K562 (cell line): ENCODE results near the gene PRDX1. TPM values are rescaled to one million over a fixed set of nuclear protein-coding genes. Genes with fewer than 3 reads are reported as not detected.

Experiments used
- ATAC-seq: fragments of 200-7000 bp; cut with Tn5 transposase; 3 replicates; pipeline ENCODE4 v1.9.1; 2020; ENCODE audit warnings: moderate library complexity
- BruUV-seq: library from RNA; stranded (reverse); fragments of 400-500 nt; replicated peaks from 2 replicates; lab custom pipeline; 2021; lab: Mats Ljungman, UMichigan
- CTCF ChIA-PET: fragments of 300-600 bp; formaldehyde crosslinking; extraction: SDS; loops from one replicate; lab custom pipeline; 2021; ENCODE audit warnings: low intra/inter-chr PET ratio; lab: Yijun Ruan, JAX
- POLR2A ChIA-PET: fragments of 300-600, 350-650 bp; sonication (Branson Sonifier 250); formaldehyde crosslinking; extraction: SDS; loops from one replicate; lab custom pipeline; 2021; ENCODE audit warnings: antibody characterized with exemption, inconsistent platforms; lab: Yijun Ruan, JAX
- DNase-seq, 4 experiments: peaks; one replicate each; pipeline versions ENCODE4 v3.0.0 to v3.0.0-alpha.2; 2011 to 2018; ENCODE audit warnings: low spot score in 3 of 4, mixed read lengths in 3 of 4; ENCODE audit errors: extremely low read depth in 1 of 4
- FAIRE-seq: peaks from 2 replicates; lab custom pipeline; 2011; peaks lifted over from hg19 to GRCh38; lab: Jason Lieb, UNC
- H2AFZ ChIP-seq: 2 replicates; pipeline ENCODE4 v1.6.0; 2011; ENCODE audit warnings: low read depth, low read length, control low read depth, inconsistent platforms
- H3K27ac ChIP-seq: fragments of 200-600 bp; 3 replicates; pipeline ENCODE4 v1.8.0; 2011; ENCODE audit warnings: low read depth, mild to moderate bottlenecking, control low read depth, inconsistent platforms, low read length, moderate library complexity, mixed read lengths; ENCODE audit errors: extremely low read depth
- H3K27me3 ChIP-seq, 2 experiments: fragments of 300-600 bp in 1 of 2; 2 replicates in 1 of 2; 3 replicates in 1 of 2; pipeline versions ENCODE4 v1.6.0 to v1.8.0; 2011; ENCODE audit warnings: inconsistent platforms in 2 of 2, low read length in 2 of 2, mild to moderate bottlenecking in 1 of 2, mixed read lengths in 1 of 2, moderate library complexity in 1 of 2; ENCODE audit not compliant: control insufficient read depth in 2 of 2, insufficient read depth in 2 of 2
- H3K36me3 ChIP-seq: fragments of 300-600 bp; 3 replicates; pipeline ENCODE4 v1.8.0; 2011; ENCODE audit warnings: mild to moderate bottlenecking, low read length, inconsistent platforms; ENCODE audit not compliant: control insufficient read depth, insufficient read depth
- H3K4me1 ChIP-seq, 2 experiments: fragments of 200-600 bp in 1 of 2; replicated peaks in 1 of 2; 2 replicates in 1 of 2; 3 replicates in 1 of 2; pipeline versions ENCODE4 v1.5.1 to v1.8.0; 2011; ENCODE audit warnings: inconsistent platforms in 2 of 2, low read length in 2 of 2, mild to moderate bottlenecking in 1 of 2, mixed read lengths in 1 of 2, moderate library complexity in 1 of 2; ENCODE audit not compliant: control insufficient read depth in 2 of 2, insufficient read depth in 2 of 2
- H3K4me2 ChIP-seq: 2 replicates; pipeline ENCODE4 v1.6.1; 2011; ENCODE audit warnings: low read length, control low read depth, inconsistent platforms, mixed read lengths; ENCODE audit not compliant: insufficient read depth
- H3K4me3 ChIP-seq: fragments of 200-600 bp; sonication (generic), shearing (Covaris generic); 2 replicates; pipeline ENCODE4 v1.5.1; 2016; ENCODE audit warnings: control low read depth, inconsistent platforms
- H3K79me2 ChIP-seq: fragments of 200-600 bp; 3 replicates; pipeline ENCODE4 v1.8.0; 2011; ENCODE audit warnings: low read length, inconsistent platforms; ENCODE audit not compliant: control insufficient read depth, insufficient read depth
- H3K9ac ChIP-seq, 2 experiments: 2 replicates each; pipeline versions ENCODE4 v1.6.0 to v1.6.1; 2011; ENCODE audit warnings: low read depth in 2 of 2, low read length in 2 of 2, control low read depth in 1 of 2, inconsistent platforms in 1 of 2, mild to moderate bottlenecking in 1 of 2, mixed read lengths in 1 of 2; ENCODE audit not compliant: insufficient read depth in 1 of 2
- H3K9me1 ChIP-seq: one replicate; pipeline ENCODE4 v1.6.0; 2011; ENCODE audit warnings: inconsistent platforms, mild to moderate bottlenecking, low read length, moderate library complexity; ENCODE audit not compliant: control insufficient read depth, insufficient read depth
- H3K9me3 ChIP-seq: replicated peaks from 2 replicates; pipeline ENCODE4 v1.5.1; 2011; ENCODE audit warnings: low read depth, low read length, inconsistent platforms; ENCODE audit not compliant: control insufficient read depth, insufficient read depth
- H4K20me1 ChIP-seq: replicated peaks from 2 replicates; pipeline ENCODE4 v1.6.1; 2011; ENCODE audit warnings: low read length, inconsistent platforms, mixed read lengths; ENCODE audit not compliant: control insufficient read depth, insufficient read depth
- CBFA2T3 ChIP-seq: fragments of 450-650 bp; IDR thresholded peaks from 2 replicates; pipeline ENCODE4 v1.6.1; 2017
- CEBPG ChIP-seq, 3 experiments: fragments of 200-800 bp in 1 of 3; sonication (Bioruptor generic) in 1 of 3; sonication (generic) in 1 of 3; formaldehyde crosslinking in 1 of 3; IDR thresholded peaks in 2 of 3; conservative IDR thresholded peaks in 1 of 3; 2 replicates each; pipeline versions ENCODE4 v1.6.1 to v1.8.0; 2016 to 2022; ENCODE audit warnings: missing compliant biosample characterization in 2 of 3, missing genetic modification characterization in 2 of 3, mild to moderate bottlenecking in 1 of 3, missing genetic modification reagents in 1 of 3
- GABPA ChIP-seq: fragments of 200-800 bp; sonication (Bioruptor generic); conservative IDR thresholded peaks from 2 replicates; pipeline ENCODE4 v1.6.1; 2016; ENCODE audit warnings: low read depth, missing genetic modification characterization, missing compliant biosample characterization
- HMBOX1 ChIP-seq: sonication (generic); IDR thresholded peaks from 2 replicates; pipeline ENCODE4 v1.6.1; 2016
- HOXB6 ChIP-seq: fragments of 250-450 bp; sonication (Bioruptor Pico); IDR thresholded peaks from 2 replicates; pipeline ENCODE4 v1.5.1; 2022; ENCODE audit warnings: mild to moderate bottlenecking, borderline replicate concordance
- MITF ChIP-seq: IDR thresholded peaks from 2 replicates; pipeline ENCODE4 v1.6.1; 2014; ENCODE audit warnings: antibody characterized with exemption
- NR2C2 ChIP-seq, 2 experiments: fragments of 200-800 bp in 1 of 2; sonication (Bioruptor generic) in 1 of 2; sonication (generic) in 1 of 2; formaldehyde crosslinking in 1 of 2; IDR thresholded peaks; 2 replicates each; pipeline versions ENCODE4 v1.6.1 to v1.8.0; 2016 to 2022; ENCODE audit warnings: mild to moderate bottlenecking in 1 of 2, missing compliant biosample characterization in 1 of 2, missing genetic modification characterization in 1 of 2, missing genetic modification reagents in 1 of 2
- RBM34 ChIP-seq: fragments of 200-400 bp; formaldehyde crosslinking; IDR thresholded peaks from 2 replicates; pipeline ENCODE4 v1.6.1; 2018; ENCODE audit warnings: low read length, borderline replicate concordance; ENCODE audit not compliant: insufficient read depth
- RNF2 ChIP-seq: sonication (generic); IDR thresholded peaks from 2 replicates; pipeline ENCODE4 v1.6.1; 2016
- TRIM24 ChIP-seq, 2 experiments: fragments of 450-650 bp; IDR thresholded peaks; 2 replicates each; pipeline ENCODE4 v1.6.1; 2016
- VEZF1 ChIP-seq: fragments of 200-800 bp; sonication (Bioruptor generic); IDR thresholded peaks from 2 replicates; pipeline ENCODE4 v1.6.1; 2017; ENCODE audit warnings: missing genetic modification characterization, missing compliant biosample characterization
- YY1 ChIP-seq, 3 experiments: IDR thresholded peaks; 2 replicates each; pipeline ENCODE4 v1.6.1; 2011; ENCODE audit warnings: low read length in 2 of 3, mild to moderate bottlenecking in 2 of 3, moderate library complexity in 2 of 3, borderline replicate concordance in 1 of 3, control low read depth in 1 of 3, low read depth in 1 of 3; ENCODE audit not compliant: insufficient read depth in 3 of 3, insufficient replicate concordance in 2 of 3, control insufficient read depth in 1 of 3, insufficient read length in 1 of 3; ENCODE audit errors: extremely low read depth in 1 of 3
- ZBTB43 ChIP-seq: sonication (generic); formaldehyde crosslinking; IDR thresholded peaks from 2 replicates; pipeline ENCODE4 v1.8.0; 2023; ENCODE audit warnings: mild to moderate bottlenecking, missing genetic modification reagents
- ZNF347 ChIP-seq: fragments of 450-650 bp; formaldehyde crosslinking; IDR thresholded peaks from 2 replicates; pipeline ENCODE4 v1.4.0; 2020; ENCODE audit warnings: low read depth, mild to moderate bottlenecking, moderate library complexity
- WGBS: fragments of 100-300 bp; shearing (Covaris generic); methylation state at CpG from one replicate; pipeline ENCODE4 v1.1.6; 2016; ENCODE audit warnings: low coverage, mixed read lengths; ENCODE audit not compliant: insufficient coverage; ENCODE audit errors: missing lambda C conversion rate; 5-methylcytosine and 5-hydroxymethylcytosine counted together
- in situ Hi-C: fragments of 300-500 bp; cut with MboI; formaldehyde crosslinking; loops from 4 replicates; pipeline ENCODE4 v1.15.0; 2018; ENCODE audit warnings: inconsistent platforms, mixed read lengths
- intact Hi-C: fragments of 100-400 bp; cut with micrococcal nuclease; formaldehyde crosslinking; loops from 2 replicates; pipeline ENCODE4 v1.14.2; 2022
- polyA plus RNA-seq, 8 experiments: library from polyadenylated mRNA; depleted of rRNA in 4 of 8; stranded (reverse) in 5 of 8; unstranded in 3 of 8; fragments of >200 nt; fragmentation: Nextera tagmentation in 2 of 8; fragmentation: Illumina TruSeq in 1 of 8; extraction: Ambion mirVana in 2 of 8; extraction: Trizol in 1 of 8; gene quantifications; 2 replicates each; pipeline versions ENCODE4 v1.2.1 to v1.2.3, GENCODE V29; 2011 to 2014; ENCODE audit warnings: inconsistent platforms in 1 of 8, missing spikeins in 1 of 8
- total RNA-seq, 7 experiments: library from RNA; depleted of rRNA in 6 of 7; stranded (reverse); fragments of >200 nt in 6 of 7; fragmentation: Illumina TruSeq in 2 of 7; extraction: Trizol in 2 of 7; gene quantifications; 2 replicates each; pipeline versions ENCODE4 v1.2.1 to v1.2.3, GENCODE V29; 2011 to 2021; ENCODE audit warnings: low replicate concordance in 1 of 7

PRDX1 gene
- total and polyA plus RNA-seq, 9 of the 15 experiments (the other 6 are each of a cell fraction or from before 2014, with no cell fraction given) = 748 to 2,388 (median 1,045) TPM

GRCh38 chr1:45542591-45542990 lies 20.9 kb upstream of the PRDX1 start:
- peaks cover 8 to 16% of the 10 kb centered on the region in 2 experiments for H3K4me1 ChIP-seq
- ATAC-seq (peak; percentile 63), FAIRE-seq (peak; percentile 74), DNase-seq (peak in 3 of 4 experiments; percentile 23 to 63 (median 39))
- H3K27me3 ChIP-seq = no peaks in the 10 kb centered on the region
- H4K20me1 ChIP-seq = no peaks in the 10 kb centered on the region
- no peaks in the 10 kb centered on the region for H3K9me1 ChIP-seq
- H3K4me2 ChIP-seq = no peak overlapping the region
- no TSS peak for BruUV-seq
- H2AFZ ChIP-seq = peak overlapping the region; percentile 16; the same call in 1 of the 2 replicates
- ChIA-PET CTCF (no interaction called here), POLR2A (interaction anchor here (0.8 to 6.3 kb wide), 5 partner anchors 8 to 43 kb away, joined by 3 to 87 read pairs (median 5); partner anchors contain the start of gene PRDX1)
- intact Hi-C loops = no loop called here
- no peaks in the 10 kb centered on the region for H3K9me3 ChIP-seq
- no peak overlapping the region for H3K4me3 ChIP-seq
- H3K36me3 ChIP-seq = no peaks in the 10 kb centered on the region
- whole genome bisulfite sequencing = 25% methylated on average over 4 of the region's 4 CpGs
- no peak overlapping the region for H3K9ac ChIP-seq
- H3K79me2 ChIP-seq = no peaks in the 10 kb centered on the region
- in situ Hi-C loops = no loop called here
- no peak overlapping the region for H3K27ac ChIP-seq
- TF ChIP-seq GABPA (tag) = no peak
- no peak for TF ChIP-seq ZBTB43 (CRISPR knock-in tag)
- TF ChIP-seq NR2C2 (CRISPR knock-in tag; IDR thresholded peaks at IDR 0.05) = no peak
- peak; percentile 55 for TF ChIP-seq NR2C2 (tag; IDR thresholded peaks at IDR 0.05)
- TF ChIP-seq ZNF347 (CRISPR knock-in tag) = no peak
- TF ChIP-seq RBM34 = no peak
- 0 out of 2 replicates have a peak, but pooled peaks have one; percentile 35 for TF ChIP-seq MITF
- peak; percentile 27; the same call in 1 of the 2 replicates for TF ChIP-seq HMBOX1
- no peak for TF ChIP-seq HOXB6 (CRISPR knock-in tag)
- 0 out of 4 replicates have a peak, but pooled peaks of 1 of the 2 experiments have one; percentile 13 for TF ChIP-seq TRIM24 (IDR thresholded peaks at IDR 0.05)
- no peak for TF ChIP-seq YY1 (IDR thresholded peaks at IDR 0.05; ENCODE audit: borderline replicate concordance in 1 of 3, control insufficient read depth in 1 of 3, extremely low read depth in 1 of 3, insufficient read depth in 3 of 3, insufficient read length in 1 of 3, insufficient replicate concordance in 2 of 3, low read depth in 1 of 3, low read length in 2 of 3)
- peak; percentile 26; the same call in 1 of the 2 replicates for TF ChIP-seq VEZF1 (CRISPR knock-in tag)
- peak; percentile 36; the same call in 1 of the 2 replicates for TF ChIP-seq RNF2
- TF ChIP-seq CBFA2T3 = peak; percentile 30; the same call in 1 of the 2 replicates
- TF ChIP-seq CEBPG (CRISPR knock-in tag; IDR thresholded peaks at IDR 0.05) = no peak; the same call in 1 of the 2 replicates
- TF ChIP-seq CEBPG (tag; conservative IDR thresholded peaks at IDR 0.05 in 1 of 2, IDR thresholded peaks at IDR 0.05 in 1 of 2) = peak; percentile 65 to 88
